Measurements from ENCODE around the gene USP22. TPM values are rescaled to one million over a fixed set of nuclear protein-coding genes. Genes with fewer than 3 reads are reported as not detected.

USP22 gene
- total and polyA plus RNA-seq, 2 donors (not counting 3 experiments of a cell fraction or from before 2014, with no cell fraction given), result 204 to 260 TPM

- no peak overlapping the region for H3K27ac ChIP-seq (ENCODE audit: insufficient read depth, low read depth, low read length)
- DNase-seq (ENCODE audit: low read depth, low spot score), result no peak
- ChIA-PET CTCF (interaction anchor here (0.9 kb wide), 1 partner anchor 22 kb away, joined by 3 read pairs; no protein-coding TSS in a partner anchor), POLR2A (no interaction called here)
- H3K4me2 ChIP-seq (ENCODE audit: insufficient read depth, low read length), result no peak overlapping the region
- H3K4me3 ChIP-seq (replicated peaks in 1 of 3; ENCODE audit: insufficient read depth in 1 of 3, low read depth in 1 of 3, low read length in 3 of 3), result no peak overlapping the region
- FAIRE-seq, result no peak
- intact Hi-C loops (cut with micrococcal nuclease) (no loop called here), dilution Hi-C loops (cut with MboI; ENCODE audit: extremely low pct_ligation_motif_present, low sequenced_read_pairs) (no loop called here)
- peaks cover 64 to 82% of the 10 kb centered on the region in 2 experiments for H3K36me3 ChIP-seq (ENCODE audit: control insufficient read depth in 2 of 2, extremely low read depth in 1 of 2, insufficient read depth in 2 of 2, low read length in 2 of 2)
- no peak for TF ChIP-seq POLR2AphosphoS5 (IDR thresholded peaks at IDR 0.05; ENCODE audit: insufficient read depth, low read depth, low read length)
- TF ChIP-seq POLR2A (IDR thresholded peaks at IDR 0.05; ENCODE audit: low read depth, low read length), result no peak
- TF ChIP-seq, protein P1, sequence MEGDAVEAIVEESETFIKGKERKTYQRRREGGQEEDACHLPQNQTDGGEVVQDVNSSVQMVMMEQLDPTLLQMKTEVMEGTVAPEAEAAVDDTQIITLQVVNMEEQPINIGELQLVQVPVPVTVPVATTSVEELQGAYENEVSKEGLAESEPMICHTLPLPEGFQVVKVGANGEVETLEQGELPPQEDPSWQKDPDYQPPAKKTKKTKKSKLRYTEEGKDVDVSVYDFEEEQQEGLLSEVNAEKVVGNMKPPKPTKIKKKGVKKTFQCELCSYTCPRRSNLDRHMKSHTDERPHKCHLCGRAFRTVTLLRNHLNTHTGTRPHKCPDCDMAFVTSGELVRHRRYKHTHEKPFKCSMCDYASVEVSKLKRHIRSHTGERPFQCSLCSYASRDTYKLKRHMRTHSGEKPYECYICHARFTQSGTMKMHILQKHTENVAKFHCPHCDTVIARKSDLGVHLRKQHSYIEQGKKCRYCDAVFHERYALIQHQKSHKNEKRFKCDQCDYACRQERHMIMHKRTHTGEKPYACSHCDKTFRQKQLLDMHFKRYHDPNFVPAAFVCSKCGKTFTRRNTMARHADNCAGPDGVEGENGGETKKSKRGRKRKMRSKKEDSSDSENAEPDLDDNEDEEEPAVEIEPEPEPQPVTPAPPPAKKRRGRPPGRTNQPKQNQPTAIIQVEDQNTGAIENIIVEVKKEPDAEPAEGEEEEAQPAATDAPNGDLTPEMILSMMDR (IDR thresholded peaks at IDR 0.05; ENCODE audit: extremely low read depth in 1 of 2, insufficient read depth in 1 of 2, low read depth in 1 of 2, low read length in 2 of 2), result no peak
- no peak for TF ChIP-seq JUN (IDR thresholded peaks at IDR 0.05; ENCODE audit: borderline replicate concordance, insufficient read depth, insufficient read length, low read depth)
- no peak for TF ChIP-seq FOS (IDR thresholded peaks at IDR 0.05; ENCODE audit: borderline replicate concordance, insufficient read depth, low read length)
- TF ChIP-seq, protein P2, sequence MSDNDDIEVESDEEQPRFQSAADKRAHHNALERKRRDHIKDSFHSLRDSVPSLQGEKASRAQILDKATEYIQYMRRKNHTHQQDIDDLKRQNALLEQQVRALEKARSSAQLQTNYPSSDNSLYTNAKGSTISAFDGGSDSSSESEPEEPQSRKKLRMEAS (IDR thresholded peaks at IDR 0.05; ENCODE audit: insufficient read depth, insufficient read length), result no peak
- no peak for TF ChIP-seq EZH2 (IDR thresholded peaks at IDR 0.05; ENCODE audit: borderline replicate concordance, low read depth, low read length, severe bottlenecking)
- TF ChIP-seq GATA2 (IDR thresholded peaks at IDR 0.05; ENCODE audit: insufficient read depth, insufficient read length, low read depth, low read length), result no peak
- no peak for TF ChIP-seq MYC (IDR thresholded peaks at IDR 0.05; ENCODE audit: low read depth, low read length)
- H4K20me1 ChIP-seq (replicated peaks; ENCODE audit: control insufficient read depth, extremely low read depth, insufficient read depth, low read length), result peaks cover 14% of the 10 kb centered on the region
- BruUV-seq (replicated peaks), result no TSS peak
- H3K9ac ChIP-seq (replicated peaks; ENCODE audit: extremely low read depth, insufficient read depth, low read length), result no peak overlapping the region
- no peaks in the 10 kb centered on the region for H3K4me1 ChIP-seq (ENCODE audit: control insufficient read depth, extremely low read depth, insufficient read depth, low read length)
- no peaks in the 10 kb centered on the region for H3K27me3 ChIP-seq (ENCODE audit: control insufficient read depth in 2 of 2, insufficient read depth in 2 of 2, low read length in 2 of 2)
- no peaks in the 10 kb centered on the region for H3K9me3 ChIP-seq (replicated peaks; ENCODE audit: control insufficient read depth, insufficient read depth, low read length)
- no peaks in the 10 kb centered on the region for H3K9me1 ChIP-seq (replicated peaks; ENCODE audit: control insufficient read depth, extremely low read depth, insufficient read depth, low read length)
- H2AFZ ChIP-seq (ENCODE audit: low read depth, low read length), result no peak overlapping the region
- H3K79me2 ChIP-seq (ENCODE audit: control insufficient read depth, insufficient read depth, low read length), result peaks cover 84% of the 10 kb centered on the region
Observed at GRCh38 chr17:21014498-21014897, 28.3 kb downstream of the USP22 start.
